Right lobe of liver (tissue), 4 donors: ENCODE measurements around the gene UQCRHL.

Experiments used
- CTCF ChIP-seq, 4 donors: fragments of 200-600 bp in 3 of 4; fragments of 450-650 bp in 1 of 4; IDR thresholded peaks; one replicate each; pipeline versions ENCODE4 v1.5.1 to v1.8.0; 2016 to 2022; ENCODE audit warnings: antibody characterized with exemption in 4 of 4, mild to moderate bottlenecking in 2 of 4
- POLR2A ChIP-seq: fragments of 450-650 bp; IDR thresholded peaks from one replicate; pipeline ENCODE4 v1.6.1; 2017; ENCODE audit warnings: antibody characterized with exemption, mild to moderate bottlenecking
- donor health status: DM: no; HTN: no; CAD: no.
- donor health status: DM: no; HTN: no; CAD: no.
- donor health status: DM: no; HTN: yes; CAD: no.

GRCh38 chr1:15785683-15786082, 21.8 kb downstream of the UQCRHL start:
- TF ChIP-seq CTCF (IDR thresholded peaks at IDR 0.05): no peak
- TF ChIP-seq POLR2A: no peak
